Keratinocyte (primary cell): ENCODE measurements around the gene CYP3A4. TPM values are rescaled to one million over a fixed set of nuclear protein-coding genes. Genes with fewer than 3 reads are reported as not detected.

Source experiments
- DNase-seq: peaks from one replicate; pipeline ENCODE4 v3.0.0-alpha.2; 2011; ENCODE audit warnings: low read depth, missing footprints, low spot score
- FAIRE-seq: peaks from 2 replicates; lab custom pipeline; 2011; peaks lifted over from hg19 to GRCh38; lab: Jason Lieb, UNC
- H2AFZ ChIP-seq: 2 replicates; pipeline ENCODE4 v1.6.0; 2012; ENCODE audit warnings: low read length, control low read depth, inconsistent platforms; ENCODE audit not compliant: control insufficient read depth
- H3K27ac ChIP-seq: 2 replicates; pipeline ENCODE4 v1.5.1; 2011; ENCODE audit warnings: low read length; ENCODE audit not compliant: control insufficient read depth, insufficient read depth
- H3K27me3 ChIP-seq: 3 replicates; pipeline ENCODE4 v1.6.0; 2011; ENCODE audit warnings: low read length; ENCODE audit not compliant: control insufficient read depth, insufficient read depth; ENCODE audit errors: extremely low read depth
- H3K36me3 ChIP-seq, 2 experiments: 2 replicates in 1 of 2; 3 replicates in 1 of 2; pipeline ENCODE4 v1.5.1; 2011; ENCODE audit warnings: low read length in 2 of 2, mild to moderate bottlenecking in 1 of 2; ENCODE audit not compliant: control insufficient read depth in 2 of 2, insufficient read depth in 2 of 2; ENCODE audit errors: extremely low read depth in 1 of 2
- H3K4me1 ChIP-seq: 3 replicates; pipeline ENCODE4 v1.5.1; 2011; ENCODE audit warnings: low read length; ENCODE audit not compliant: control insufficient read depth, insufficient read depth; ENCODE audit errors: extremely low read depth
- H3K4me2 ChIP-seq: 3 replicates; pipeline ENCODE4 v1.6.0; 2011; ENCODE audit warnings: low read depth, low read length; ENCODE audit not compliant: control insufficient read depth, insufficient read depth; ENCODE audit errors: extremely low read depth
- H3K4me3 ChIP-seq, 3 experiments: fragments of 200-600 bp in 1 of 3; sonication (generic) in 1 of 3; 2 replicates in 2 of 3; 3 replicates in 1 of 3; pipeline ENCODE4 v1.5.1; 2011 to 2016; ENCODE audit warnings: low read length in 3 of 3, mild to moderate bottlenecking in 3 of 3, control low read depth in 2 of 3, inconsistent platforms in 1 of 3, low read depth in 1 of 3, mixed read lengths in 1 of 3, mixed run types in 1 of 3, moderate library complexity in 1 of 3; ENCODE audit not compliant: control insufficient read depth in 2 of 3, insufficient read depth in 2 of 3; ENCODE audit errors: extremely low read depth in 1 of 3
- H3K79me2 ChIP-seq: 2 replicates; pipeline ENCODE4 v1.6.0; 2012; ENCODE audit warnings: low read length; ENCODE audit not compliant: control insufficient read depth, insufficient read depth
- H3K9ac ChIP-seq: 3 replicates; pipeline ENCODE4 v1.6.0; 2011; ENCODE audit warnings: low read length; ENCODE audit not compliant: control insufficient read depth, insufficient read depth; ENCODE audit errors: extremely low read depth
- H3K9me1 ChIP-seq: 3 replicates; pipeline ENCODE4 v1.6.0; 2011; ENCODE audit warnings: low read length; ENCODE audit not compliant: control insufficient read depth, insufficient read depth; ENCODE audit errors: extremely low read depth
- H3K9me3 ChIP-seq: 2 replicates; pipeline ENCODE4 v1.5.1; 2012; ENCODE audit warnings: low read depth, low read length; ENCODE audit not compliant: control insufficient read depth
- H4K20me1 ChIP-seq: 3 replicates; pipeline ENCODE4 v1.6.0; 2011; ENCODE audit warnings: low read length; ENCODE audit not compliant: control insufficient read depth, insufficient read depth; ENCODE audit errors: extremely low read depth
- CTCF ChIP-seq, 3 experiments: IDR thresholded peaks in 1 of 3; conservative IDR thresholded peaks in 1 of 3; optimal IDR thresholded peaks in 1 of 3; 2 replicates in 2 of 3; 3 replicates in 1 of 3; pipeline versions ENCODE3 to v1.5.1; 2011; ENCODE audit warnings: low read length in 3 of 3, mild to moderate bottlenecking in 3 of 3, moderate library complexity in 2 of 3, control low read depth in 1 of 3, inconsistent platforms in 1 of 3; ENCODE audit not compliant: insufficient read depth in 2 of 3; ENCODE audit errors: extremely low read depth in 1 of 3
- EZH2 ChIP-seq: IDR thresholded peaks from one replicate; pipeline ENCODE4 v1.6.1; 2012; ENCODE audit warnings: inconsistent platforms, mild to moderate bottlenecking, low read length, moderate library complexity
- dilution Hi-C: fragments of 300-500 bp; cut with MboI; formaldehyde crosslinking; loops from one replicate; pipeline ENCODE4 v1.7.0; 2020; ENCODE audit warnings: low sequenced_read_pairs; ENCODE audit not compliant: extremely low pct_ligation_motif_present
- polyA plus RNA-seq, 5 experiments: library from polyadenylated mRNA; depleted of rRNA in 3 of 5; stranded (reverse) in 3 of 5; stranded (forward) in 1 of 5; unstranded in 1 of 5; fragments of >200 nt; gene quantifications; 1 replicate in 1 of 5; 2 replicates in 3 of 5; 3 replicates in 1 of 5; pipeline versions ENCODE4 v1.2.1 to v1.2.3, GENCODE V29; 2011 to 2012; ENCODE audit warnings: missing spikeins in 2 of 5, low read depth in 1 of 5, low replicate concordance in 1 of 5

Gene CYP3A4
- polyA plus RNA-seq, 1 donor (not counting 4 experiments of a cell fraction or from before 2014, with no cell fraction given): not detected

DNA sequence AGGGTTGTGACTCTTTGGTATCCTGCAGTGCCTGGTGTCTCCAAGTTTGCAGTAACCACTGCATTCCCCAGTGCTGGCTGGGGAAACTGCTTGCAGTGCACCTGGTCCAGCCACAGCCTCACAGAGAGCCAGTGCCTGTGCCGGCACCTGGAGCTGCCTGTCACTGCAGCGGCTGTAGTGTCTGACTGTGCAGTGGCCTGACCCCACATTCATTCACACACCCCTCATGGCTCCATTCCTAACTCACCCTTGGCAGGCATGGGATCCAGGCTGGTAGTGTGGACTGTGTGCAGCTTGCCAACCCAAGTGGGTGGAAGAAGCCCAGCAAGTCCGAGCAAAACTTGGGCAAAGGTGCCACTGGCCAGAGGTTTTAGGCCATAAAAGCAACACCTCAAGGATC is 40.1 kb upstream of the CYP3A4 start:
- H3K9ac ChIP-seq: no peak overlapping the region
- FAIRE-seq (no peak), DNase-seq (no peak)
- H3K27ac ChIP-seq: no peak overlapping the region
- H3K4me2 ChIP-seq: no peak overlapping the region
- dilution Hi-C loops: no loop called here
- no peaks in the 10 kb centered on the region for H3K9me1 ChIP-seq
- H3K36me3 ChIP-seq: no peaks in the 10 kb centered on the region
- no peaks in the 10 kb centered on the region for H4K20me1 ChIP-seq
- no peak overlapping the region for H2AFZ ChIP-seq
- no peak overlapping the region for H3K4me3 ChIP-seq
- H3K9me3 ChIP-seq: no peaks in the 10 kb centered on the region
- H3K79me2 ChIP-seq: no peaks in the 10 kb centered on the region
- H3K27me3 ChIP-seq: no peaks in the 10 kb centered on the region
- no peaks in the 10 kb centered on the region for H3K4me1 ChIP-seq
- no peak for TF ChIP-seq EZH2
- no peak for TF ChIP-seq CTCF (optimal IDR thresholded peaks at IDR 0.05 in 1 of 3, IDR thresholded peaks at IDR 0.05 in 1 of 3, conservative IDR thresholded peaks at IDR 0.05 in 1 of 3; ENCODE audit: extremely low read depth in 1 of 3, insufficient read depth in 2 of 3, low read length in 3 of 3)

DNA sequence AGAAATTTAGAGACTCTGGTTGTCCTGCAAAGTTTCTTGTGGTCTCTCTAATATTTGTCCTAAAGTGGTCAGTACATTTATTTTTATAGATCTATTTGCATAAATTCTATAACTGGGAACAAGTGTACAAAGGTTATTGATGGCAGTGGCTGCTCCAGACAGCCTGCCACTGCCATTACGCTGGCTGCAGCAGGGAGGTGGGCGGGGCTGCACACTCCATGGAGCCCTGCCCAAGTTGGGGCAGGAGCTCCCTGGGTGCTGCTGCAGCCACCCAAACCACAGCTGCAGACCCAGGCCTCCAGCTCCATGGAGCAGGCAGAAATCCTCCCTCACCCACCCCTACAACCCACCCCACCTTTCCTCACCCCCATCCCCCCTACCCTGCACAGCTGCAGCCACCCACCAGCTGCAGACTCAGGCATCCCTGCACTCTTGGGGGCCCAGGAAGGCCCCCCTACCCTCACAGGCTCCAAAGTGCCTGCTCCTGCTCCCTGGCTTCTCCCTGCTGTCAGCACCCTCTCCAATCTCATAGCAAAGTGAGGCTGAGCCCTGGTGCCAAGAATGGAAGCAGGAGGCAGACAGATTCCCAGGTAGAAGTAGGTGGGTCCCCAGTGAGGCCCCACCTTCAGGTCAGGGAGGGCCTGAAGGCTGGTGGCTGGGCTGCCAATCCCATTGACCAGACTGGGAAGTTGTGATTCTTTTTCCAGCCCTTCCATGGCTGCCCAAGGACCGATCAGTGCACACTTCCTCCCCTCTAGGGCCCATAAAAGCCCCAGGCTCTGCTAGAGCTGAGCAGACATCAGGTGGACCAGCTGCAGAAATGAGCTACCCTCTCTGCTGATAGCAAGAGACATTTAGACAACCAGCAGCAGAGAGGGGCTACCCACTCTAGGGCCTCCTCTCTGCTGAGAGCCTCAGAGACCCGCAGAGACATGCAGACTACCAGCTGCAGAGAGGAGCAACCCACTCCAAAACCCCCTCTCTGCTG is 39.0 kb upstream of the CYP3A4 start:
- FAIRE-seq: no peak
- Histone ChIP-seq H3K9me3 (no peaks in the 10 kb centered on the region), H4K20me1 (no peaks in the 10 kb centered on the region), H2AFZ (no peak overlapping the region), H3K4me2 (no peak overlapping the region), H3K9me1 (no peaks in the 10 kb centered on the region), H3K36me3 (no peaks in the 10 kb centered on the region), H3K4me1 (no peaks in the 10 kb centered on the region), H3K79me2 (no peaks in the 10 kb centered on the region), H3K27ac (no peak overlapping the region), H3K9ac (no peak overlapping the region), H3K4me3 (no peak overlapping the region), H3K27me3 (no peaks in the 10 kb centered on the region)
- no peak for DNase-seq
- dilution Hi-C loops: no loop called here
- no peak for TF ChIP-seq EZH2
